ENCODE data around the gene ATP10B. TPM values are rescaled to one million over a fixed set of nuclear protein-coding genes. Genes with fewer than 3 reads are reported as not detected.
A peak's percentile ranks its signal among the peaks of the same experiment; 100 is the strongest.

ATP10B gene
- total RNA-seq, 2 experiments from 2014 or later: not detected

- POLR2A ChIA-PET: no interaction called here
- H3K27me3 ChIP-seq (ENCODE audit: control insufficient read depth in 1 of 2, insufficient read depth in 2 of 2, low read length in 2 of 2): no peaks in the 10 kb centered on the region
- Mint-ChIP-seq H3K9me3 (no peaks in the 10 kb centered on the region), H3K27ac (no peak overlapping the region), H3K4me1 (ENCODE audit: low read depth) (no peaks in the 10 kb centered on the region), H3K27me3 (peaks cover 5% of the 10 kb centered on the region), H3K36me3 (ENCODE audit: low read depth) (no peaks in the 10 kb centered on the region), H3K4me3 (no peak overlapping the region)
- ATAC-seq (ENCODE audit: poor library complexity): no peak
- TF ChIP-seq CTCF (IDR thresholded peaks at IDR 0.05): no peak
- H3K4me1 ChIP-seq (ENCODE audit: insufficient read depth, low read length): no peaks in the 10 kb centered on the region
- DNase-seq: no peak
- intact Hi-C loops (cut with DNase I, micrococcal nuclease): no loop called here
- CTCF ChIA-PET: no interaction called here
- no peak overlapping the region for H3K4me3 ChIP-seq (ENCODE audit: low read length)
- no peaks in the 10 kb centered on the region for H3K36me3 ChIP-seq (ENCODE audit: insufficient read depth, low read length)
- H3K9me3 ChIP-seq (ENCODE audit: control insufficient read depth in 1 of 2, insufficient read depth in 1 of 2, low read length in 2 of 2): no peaks in the 10 kb centered on the region
- no peak overlapping the region for H3K27ac ChIP-seq (ENCODE audit: low read depth in 1 of 2, low read length in 2 of 2)
Observed at GRCh38 chr5:160649304-160649703, 202.7 kb downstream of the ATP10B start.

DNA sequence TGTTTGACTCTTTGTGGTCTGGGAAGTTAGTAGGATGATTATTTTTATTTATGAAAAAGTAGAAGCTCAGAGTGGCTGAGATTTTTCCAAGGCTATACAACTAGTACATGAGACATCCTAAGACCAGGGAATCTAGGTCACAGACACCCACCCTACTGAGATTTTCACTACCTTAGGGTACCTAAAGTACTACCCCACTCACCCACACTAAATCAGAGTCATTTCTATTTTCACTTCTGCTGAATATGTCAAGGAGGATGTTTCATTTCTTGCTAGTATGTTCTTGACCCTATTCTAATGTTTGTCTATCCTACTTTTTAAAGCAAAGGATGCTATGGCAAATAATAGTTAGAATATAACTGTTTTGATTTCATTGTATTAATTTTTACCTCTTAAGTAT, 206.0 kb downstream of the ATP10B start:
- POLR2A ChIA-PET: no interaction called here

DNA sequence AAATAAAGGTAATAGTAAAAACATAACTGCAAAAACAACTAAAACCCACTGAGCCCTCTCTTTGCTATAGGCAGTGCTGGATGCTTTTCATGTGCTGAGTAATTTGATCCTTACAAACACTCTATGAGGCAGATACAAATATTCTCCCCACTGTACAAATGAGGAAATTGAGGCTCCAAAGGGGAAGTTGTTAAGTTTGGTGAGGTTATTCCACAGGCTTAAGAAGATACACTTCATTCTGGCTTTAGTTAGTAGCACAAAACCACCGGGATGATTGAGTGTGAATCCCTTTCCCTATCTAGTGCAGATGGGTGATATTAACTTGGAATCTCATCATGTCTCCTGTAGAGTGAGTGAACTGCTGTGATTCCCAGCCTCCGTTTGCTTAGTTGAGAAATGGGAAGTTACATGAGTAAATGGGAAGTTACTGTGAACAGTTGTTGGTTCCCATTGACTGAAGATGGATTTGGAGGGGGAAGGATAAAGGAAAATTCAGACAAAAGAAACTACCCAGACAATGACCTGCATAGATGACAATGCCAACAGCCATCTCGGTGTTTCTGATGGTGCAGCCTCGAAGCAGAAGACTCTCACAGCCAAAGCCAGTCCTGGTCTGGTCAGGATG, 208.3 kb downstream of the ATP10B start:
- peaks cover 12% of the 10 kb centered on the region for H3K27me3 Mint-ChIP-seq
- peak in 2 of 14 experiments; percentile 13 to 15 for DNase-seq
- H3K36me3 Mint-ChIP-seq (ENCODE audit: low read depth): no peaks in the 10 kb centered on the region
- no peaks in the 10 kb centered on the region for H3K4me1 Mint-ChIP-seq (ENCODE audit: low read depth)
- no peak overlapping the region for H3K4me3 ChIP-seq (ENCODE audit: low read length)
- ChIA-PET CTCF (no interaction called here), POLR2A (no interaction called here)
- H3K9me3 ChIP-seq (ENCODE audit: control insufficient read depth in 1 of 2, insufficient read depth in 1 of 2, low read length in 2 of 2): no peaks in the 10 kb centered on the region
- H3K27me3 ChIP-seq (ENCODE audit: control insufficient read depth in 1 of 2, insufficient read depth in 2 of 2, low read length in 2 of 2): no peaks in the 10 kb centered on the region
- intact Hi-C loops (cut with DNase I, micrococcal nuclease): no loop called here
- no peak overlapping the region for H3K27ac Mint-ChIP-seq
- no peak overlapping the region for H3K4me3 Mint-ChIP-seq
- H3K4me1 ChIP-seq (ENCODE audit: insufficient read depth, low read length): no peaks in the 10 kb centered on the region
- no peak for TF ChIP-seq CTCF (IDR thresholded peaks at IDR 0.05)
- ATAC-seq (ENCODE audit: poor library complexity): no peak
- H3K36me3 ChIP-seq (ENCODE audit: insufficient read depth, low read length): no peaks in the 10 kb centered on the region
- no peaks in the 10 kb centered on the region for H3K9me3 Mint-ChIP-seq
- H3K27ac ChIP-seq (ENCODE audit: low read depth in 1 of 2, low read length in 2 of 2): no peak overlapping the region

More for the DNA sequence above, 206.0 kb downstream of the ATP10B start:
- no peak overlapping the region for H3K4me3 ChIP-seq (ENCODE audit: low read length)
- no peak overlapping the region for H3K27ac ChIP-seq (ENCODE audit: low read depth in 1 of 2, low read length in 2 of 2)
- H3K27me3 Mint-ChIP-seq: peaks cover 5% of the 10 kb centered on the region
- no peak overlapping the region for H3K4me3 Mint-ChIP-seq
- H3K36me3 ChIP-seq (ENCODE audit: insufficient read depth, low read length): no peaks in the 10 kb centered on the region
- H3K27me3 ChIP-seq (ENCODE audit: control insufficient read depth in 1 of 2, insufficient read depth in 2 of 2, low read length in 2 of 2): no peaks in the 10 kb centered on the region
- no peak for ATAC-seq (ENCODE audit: poor library complexity)
- no peaks in the 10 kb centered on the region for H3K9me3 ChIP-seq (ENCODE audit: control insufficient read depth in 1 of 2, insufficient read depth in 1 of 2, low read length in 2 of 2)
- CTCF ChIA-PET: no interaction called here
- no peak for TF ChIP-seq CTCF (IDR thresholded peaks at IDR 0.05)
- intact Hi-C loops (cut with DNase I, micrococcal nuclease): no loop called here
- H3K4me1 Mint-ChIP-seq (ENCODE audit: low read depth): no peaks in the 10 kb centered on the region
- H3K27ac Mint-ChIP-seq: no peak overlapping the region
- no peaks in the 10 kb centered on the region for H3K4me1 ChIP-seq (ENCODE audit: insufficient read depth, low read length)
- no peaks in the 10 kb centered on the region for H3K9me3 Mint-ChIP-seq
- H3K36me3 Mint-ChIP-seq (ENCODE audit: low read depth): no peaks in the 10 kb centered on the region
- DNase-seq: no peak
